Esophagus mucosa (tissue), 1 donor: ENCODE measurements around the gene GIPR. TPM values are rescaled to one million over a fixed set of nuclear protein-coding genes. Genes with fewer than 3 reads are reported as not detected.
"Not testable (repeated sequence)": the region's sequence is repeated elsewhere in the genome, so short reads cannot be mapped to it uniquely, and the experiment has no call there.

Experiments
- ATAC-seq: fragments of 200-7000 bp; cut with Tn5 transposase; one replicate; pipeline ENCODE4 v1.9.1; 2020
- total RNA-seq: library from RNA; stranded (reverse); gene quantifications from one replicate; pipeline ENCODE4 v1.2.4, GENCODE V29; 2023
- donor health status: DM: yes; HTN: yes; CAD: no.

Gene GIPR
- total RNA-seq, 1 donor from 2014 or later, result 0.16 TPM

DNA sequence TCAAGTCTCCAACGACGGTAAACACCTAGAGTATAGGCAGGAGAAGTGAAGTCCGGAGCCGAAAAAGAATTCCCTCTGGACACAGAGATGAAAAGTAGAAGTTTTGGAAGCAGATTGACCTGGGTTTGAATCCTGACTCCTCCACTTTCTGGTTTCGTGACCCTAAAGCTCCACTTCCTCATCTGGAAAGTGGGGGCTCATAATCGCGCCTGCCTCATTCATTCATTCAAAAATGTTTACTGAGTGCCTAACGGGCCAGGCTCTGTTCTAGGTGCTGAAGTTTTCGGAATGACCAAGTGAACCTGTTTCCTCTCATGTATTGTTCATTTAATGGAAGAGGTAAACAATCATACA lies 21.7 kb upstream of the GIPR start:
- no peak for ATAC-seq

GRCh38 chr19:45650722-45651121 lies 17.3 kb upstream of the GIPR start:
- ATAC-seq, result no peak

DNA sequence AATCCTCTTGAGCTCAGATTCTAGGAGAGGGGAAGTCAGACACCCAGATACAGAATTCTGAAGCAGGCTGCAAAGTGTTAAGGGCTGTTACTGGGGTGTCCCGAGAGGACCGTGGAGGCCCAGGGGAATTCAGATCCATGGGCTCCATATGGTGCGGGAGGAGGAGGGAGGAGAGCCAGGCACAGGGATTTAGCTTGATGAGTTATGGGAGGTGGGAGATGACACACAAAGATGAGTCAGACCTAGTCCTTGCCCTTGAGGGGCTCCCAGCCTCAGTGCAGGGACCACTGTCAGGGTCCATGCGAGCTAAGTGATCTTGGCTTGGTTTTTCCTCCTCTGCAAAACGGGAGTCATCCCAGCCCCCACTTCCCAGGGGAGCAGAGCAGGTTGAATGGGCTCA lies 14.4 kb upstream of the GIPR start:
- peak; percentile 18 for ATAC-seq

- no peak for ATAC-seq
Observed at GRCh38 chr19:45655073-45655472, 12.9 kb upstream of the GIPR start.

GRCh38 chr19:45657520-45658167 lies 10.4 kb upstream of the GIPR start:
- no peak for ATAC-seq

DNA sequence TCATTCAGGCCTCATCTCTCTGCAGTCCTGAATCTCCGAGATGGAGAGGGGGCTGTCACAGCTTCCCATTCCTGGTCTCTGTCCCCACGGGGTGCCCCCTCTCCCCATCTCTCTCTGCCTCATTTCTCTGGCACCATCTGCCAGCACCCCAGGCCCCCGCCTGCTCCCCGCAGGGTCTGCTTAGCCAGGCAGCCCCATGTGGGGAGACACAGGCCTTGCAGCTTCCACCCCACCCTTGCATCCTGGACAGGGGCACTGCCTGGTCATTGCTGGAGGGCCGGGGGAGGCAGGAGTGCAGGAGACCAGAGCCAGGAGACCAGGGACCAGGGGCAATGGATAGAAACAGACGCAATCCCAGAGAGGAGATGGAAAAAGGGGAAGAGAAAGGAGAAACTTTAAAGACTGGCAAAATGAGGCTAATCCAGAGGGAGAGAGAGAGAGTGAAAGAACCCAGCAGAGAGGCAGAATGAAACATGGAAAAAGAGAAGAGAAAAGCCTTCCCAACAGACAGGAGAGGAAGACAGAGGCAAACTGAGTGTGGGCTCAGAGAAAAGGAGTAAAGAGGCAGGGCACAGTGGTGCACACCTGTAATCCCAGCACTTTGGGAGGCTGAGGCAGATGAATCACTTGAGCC lies 8.8 kb upstream of the GIPR start:
- no peak for ATAC-seq

DNA sequence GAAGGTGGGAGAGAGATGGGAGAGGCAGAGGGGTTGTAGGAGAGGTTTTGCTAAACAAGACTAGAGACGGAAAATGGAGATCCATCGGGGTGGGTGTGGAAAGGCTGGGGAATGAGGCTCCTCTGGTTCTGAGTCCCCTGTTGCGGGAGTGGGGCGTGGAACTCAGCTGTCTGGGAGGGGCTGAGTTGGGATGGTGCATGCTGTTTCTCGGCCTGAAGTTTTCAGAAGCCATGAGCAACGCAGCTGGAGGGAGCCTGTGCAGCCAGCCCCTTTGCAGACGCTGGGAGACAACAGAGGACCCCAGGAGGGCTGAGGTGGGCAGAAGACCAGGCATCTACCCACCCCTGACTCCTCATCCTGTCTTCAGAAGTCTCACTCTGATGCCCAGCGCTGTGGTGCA lies 7.4 kb upstream of the GIPR start:
- peak; percentile 7 for ATAC-seq

DNA sequence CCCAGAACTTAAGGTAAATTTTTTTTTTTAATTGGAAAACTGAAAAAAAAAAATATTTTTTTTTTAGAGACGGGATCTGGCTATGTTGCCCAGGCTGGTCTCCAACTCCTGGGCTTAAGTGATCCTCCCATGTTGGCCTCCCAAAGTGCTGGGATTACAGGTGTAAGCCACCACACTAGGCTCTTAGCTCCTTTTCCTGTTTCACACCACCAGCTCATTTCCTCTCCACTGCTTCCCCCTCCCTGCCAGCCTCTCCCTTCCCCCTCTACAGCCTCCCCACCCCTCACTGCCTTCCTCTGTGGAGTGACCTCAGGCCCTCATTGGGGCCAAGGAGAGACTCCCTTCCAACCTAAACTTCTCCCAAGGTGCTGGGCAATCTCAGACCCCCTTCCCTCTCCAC lies 4.2 kb upstream of the GIPR start:
- no peak for ATAC-seq

DNA sequence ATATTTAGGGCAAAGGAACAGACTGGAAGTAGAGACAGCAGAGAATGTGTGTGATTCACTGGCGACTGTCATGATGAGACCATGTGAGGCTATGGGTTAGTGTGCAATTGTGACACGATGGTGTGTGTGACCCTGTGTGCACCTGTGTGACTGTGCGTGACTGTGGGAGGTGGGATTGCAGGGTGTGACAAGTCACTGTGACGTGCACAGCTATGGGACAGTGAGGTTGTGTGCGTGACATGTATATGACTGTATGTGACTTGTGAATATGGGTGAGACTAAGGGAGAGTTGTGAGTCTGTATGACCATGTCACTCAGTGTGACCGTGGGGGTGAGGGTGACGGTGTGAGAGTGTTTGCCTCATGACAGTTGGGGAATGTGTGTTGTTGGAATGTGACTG lies 3.4 kb upstream of the GIPR start:
- no peak for ATAC-seq

DNA sequence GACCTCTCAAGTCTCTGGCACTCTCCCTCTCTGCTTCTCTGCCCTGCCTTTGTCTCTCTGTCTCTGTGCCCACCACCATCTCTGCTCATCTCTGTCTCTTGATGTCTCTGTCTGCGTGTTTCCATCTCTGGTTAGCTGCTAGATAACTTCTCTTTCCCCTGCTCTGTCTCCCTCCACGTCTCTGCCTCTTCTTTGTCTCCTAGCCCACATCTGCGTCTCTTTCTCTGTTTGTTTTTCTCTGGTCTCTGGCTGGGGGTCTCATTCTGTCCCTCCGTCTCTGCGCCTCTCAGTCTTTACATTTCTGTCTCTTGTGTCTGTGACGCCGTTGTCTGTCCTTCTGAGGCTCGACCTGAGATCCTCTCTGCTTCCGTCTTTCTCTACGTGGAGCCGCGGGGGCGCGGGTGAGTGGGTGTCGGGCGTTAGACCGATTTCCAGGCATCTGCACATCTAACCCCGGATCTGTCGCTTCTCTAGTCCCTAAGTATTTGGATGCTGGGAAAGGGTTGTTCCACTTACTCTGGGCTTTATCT lies 386 bp downstream of the GIPR start:
- no peak for ATAC-seq

GRCh38 chr19:45670670-45671453 lies 2.8 kb downstream of the GIPR start:
- peak; percentile 55 for ATAC-seq

GRCh38 chr19:45674946-45675345 lies 6.9 kb downstream of the GIPR start:
- ATAC-seq, result no peak

DNA sequence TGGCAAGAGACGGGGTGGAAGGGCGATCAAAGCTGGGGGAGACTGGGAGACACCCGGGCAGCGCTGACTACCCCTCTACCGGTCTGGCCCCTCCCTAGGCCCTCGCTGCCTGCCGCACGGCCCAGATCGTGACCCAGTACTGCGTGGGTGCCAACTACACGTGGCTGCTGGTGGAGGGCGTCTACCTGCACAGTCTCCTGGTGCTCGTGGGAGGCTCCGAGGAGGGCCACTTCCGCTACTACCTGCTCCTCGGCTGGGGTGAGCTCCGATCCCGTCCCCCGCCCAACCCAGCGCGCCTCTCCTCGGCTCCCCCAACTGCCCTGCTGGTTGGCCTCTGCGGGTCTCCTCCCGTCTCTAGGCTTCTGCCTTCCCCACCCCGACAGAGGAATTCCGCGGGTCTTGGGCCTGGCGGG lies 8.8 kb downstream of the GIPR start:
- peak; percentile 24 for ATAC-seq

DNA sequence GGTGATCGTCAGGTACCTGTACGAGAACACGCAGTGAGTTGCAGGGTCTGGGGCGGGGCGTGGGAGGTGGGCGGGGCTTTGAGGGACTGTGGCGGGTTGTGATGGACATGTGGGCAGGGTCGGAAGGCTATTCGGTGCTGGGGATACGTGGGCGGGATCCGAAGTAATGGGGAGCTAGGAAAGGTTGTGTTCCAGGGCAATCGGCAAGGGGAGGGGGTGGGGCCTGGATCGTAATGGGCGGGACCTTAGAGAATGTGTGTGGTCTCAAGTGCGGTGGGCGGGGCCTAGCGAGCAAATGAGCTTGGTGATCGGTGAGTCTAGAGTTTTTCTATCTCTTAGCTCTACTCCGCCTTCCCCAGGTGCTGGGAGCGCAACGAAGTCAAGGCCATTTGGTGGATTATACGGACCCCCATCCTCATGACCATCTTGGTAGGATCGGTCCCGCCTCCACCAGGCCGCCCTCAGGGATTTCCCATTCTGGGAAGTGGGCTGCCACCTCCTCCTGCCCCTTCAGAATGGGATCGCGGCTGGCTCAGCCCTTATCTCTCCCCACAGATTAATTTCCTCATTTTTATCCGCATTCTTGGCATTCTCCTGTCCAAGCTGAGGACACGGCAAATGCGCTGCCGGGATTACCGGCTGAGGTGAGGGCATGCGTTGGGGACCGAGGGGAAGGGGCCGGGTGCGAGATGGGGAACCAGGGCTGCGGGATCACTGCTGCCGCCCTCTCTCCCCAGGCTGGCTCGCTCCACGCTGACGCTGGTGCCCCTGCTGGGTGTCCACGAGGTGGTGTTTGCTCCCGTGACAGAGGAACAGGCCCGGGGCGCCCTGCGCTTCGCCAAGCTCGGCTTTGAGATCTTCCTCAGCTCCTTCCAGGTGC lies 9.6 kb downstream of the GIPR start:
- peak; percentile 76 for ATAC-seq

DNA sequence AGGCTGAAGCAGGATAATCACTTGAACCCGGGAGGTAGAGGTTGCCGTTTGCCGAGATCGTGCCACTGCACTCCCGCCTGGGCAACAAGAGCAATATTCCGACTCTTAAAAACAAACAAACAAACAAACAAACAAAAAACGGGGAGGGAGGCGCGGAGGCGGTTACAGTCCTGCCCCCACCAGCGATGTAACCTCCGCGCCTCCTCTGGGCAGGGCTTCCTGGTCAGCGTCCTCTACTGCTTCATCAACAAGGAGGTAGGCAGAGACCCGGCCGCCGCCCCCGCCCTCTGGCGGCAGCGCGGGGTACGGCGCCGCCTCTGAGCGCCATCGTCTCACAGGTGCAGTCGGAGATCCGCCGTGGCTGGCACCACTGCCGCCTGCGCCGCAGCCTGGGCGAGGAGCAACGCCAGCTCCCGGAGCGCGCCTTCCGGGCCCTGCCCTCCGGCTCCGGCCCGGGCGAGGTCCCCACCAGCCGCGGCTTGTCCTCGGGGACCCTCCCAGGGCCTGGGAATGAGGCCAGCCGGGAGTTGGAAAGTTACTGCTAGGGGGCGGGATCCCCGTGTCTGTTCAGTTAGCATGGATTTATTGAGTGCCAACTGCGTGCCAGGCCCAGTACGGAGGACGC lies 13.5 kb downstream of the GIPR start:
- ATAC-seq, result peak; percentile 87

DNA sequence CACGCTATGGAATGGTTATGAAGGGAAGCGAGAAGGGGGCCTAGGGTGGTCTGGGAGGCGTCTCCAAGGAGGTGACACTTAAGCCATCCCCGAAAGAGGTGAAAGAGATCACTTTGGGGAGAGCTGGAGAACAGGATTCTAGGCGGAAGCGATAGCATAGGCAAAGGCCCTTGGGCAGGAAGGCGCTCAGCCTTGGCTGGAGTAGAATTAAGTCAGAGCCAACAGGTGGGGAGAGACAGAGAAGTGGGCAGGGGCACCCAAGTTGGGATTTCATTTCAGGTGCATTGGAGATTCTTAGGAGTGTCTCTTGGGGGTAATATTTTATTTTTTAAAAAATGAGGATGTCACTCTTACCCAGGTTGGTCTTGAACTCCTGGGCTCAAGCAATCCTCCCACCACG lies 14.1 kb downstream of the GIPR start:
- ATAC-seq, result peak; percentile 4

DNA sequence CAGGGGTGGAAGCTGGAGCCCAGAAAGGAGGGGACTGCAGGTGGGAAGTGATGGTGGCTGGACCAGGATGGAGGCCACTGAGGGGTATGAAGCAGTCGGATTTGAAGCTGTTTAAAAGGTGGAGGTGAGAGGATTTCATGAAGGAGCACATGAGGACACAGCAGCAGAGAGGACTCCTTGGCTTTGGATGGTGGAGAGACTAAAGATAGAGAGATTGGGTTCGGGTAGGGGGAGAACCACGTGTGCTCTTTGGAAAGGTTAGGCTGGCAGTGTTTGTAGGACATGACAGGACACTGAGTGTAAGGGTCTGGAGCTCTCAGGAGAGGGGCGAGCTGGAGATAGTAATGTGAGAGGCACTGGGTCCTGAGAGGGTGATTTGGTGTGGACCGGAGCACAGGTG lies 14.9 kb downstream of the GIPR start:
- no peak for ATAC-seq

DNA sequence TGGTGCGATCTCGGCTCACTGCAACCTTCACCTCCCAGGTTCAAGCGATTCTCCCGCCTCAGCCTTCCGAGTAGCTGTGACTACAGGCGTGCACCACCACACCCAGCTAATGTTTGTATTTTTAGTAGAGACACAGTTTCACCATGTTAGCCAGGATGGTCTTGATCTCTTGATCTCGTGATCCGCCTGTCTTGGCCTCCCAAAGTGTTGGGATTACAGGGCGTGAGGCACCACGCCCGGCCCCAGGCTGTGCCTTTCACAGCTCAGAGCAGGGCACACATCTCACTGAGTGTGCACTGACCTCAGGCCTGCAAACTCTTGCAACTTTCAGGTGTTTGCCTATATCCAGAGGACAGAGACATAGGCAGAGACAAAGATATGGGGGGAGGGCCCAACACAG lies 17.0 kb downstream of the GIPR start:
- not testable (repeated sequence) for ATAC-seq

DNA sequence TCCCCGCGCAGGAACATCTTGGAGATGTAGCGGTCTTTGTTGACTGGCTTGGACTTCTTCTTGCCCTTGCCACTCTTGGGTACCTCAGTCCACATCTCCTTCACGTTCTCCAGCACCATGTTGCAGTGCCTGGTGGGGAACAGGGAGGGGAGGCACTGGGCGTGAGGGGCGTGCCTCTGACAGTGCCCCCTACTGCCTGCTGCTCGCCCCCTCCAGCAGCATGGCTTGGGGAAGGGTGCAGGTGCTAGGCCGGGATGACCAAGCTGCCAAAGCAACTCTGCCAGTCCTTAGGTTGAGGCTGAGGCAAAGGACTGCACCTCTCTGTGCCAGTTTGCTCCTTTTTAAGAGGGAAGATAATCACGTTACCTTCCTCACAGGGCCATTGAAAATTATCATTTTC lies 19.6 kb downstream of the GIPR start:
- ATAC-seq, result no peak

- ATAC-seq, result peak; percentile 79
Observed at GRCh38 chr19:45691516-45692186, 23.6 kb downstream of the GIPR start, which contains the start of gene SNRPD2. Gene SNRPD2 (minus strand): TSS chr19:45691953. CDS start chr19:45691888, 65 bp downstream.
